Measurements from ENCODE around the gene RDH11.

GRCh38 chr14:67644428-67644827 lies 51.1 kb downstream of the RDH11 start:
- TF ChIP-seq CTCF (conservative IDR thresholded peaks at IDR 0.05) (no peak), ZFX (IDR thresholded peaks at IDR 0.05) (no peak)

Data from C4-2B (cell line).